Hepatocyte (in vitro differentiated cells): Measurements from ENCODE around the gene REV1. TPM values are rescaled to one million over a fixed set of nuclear protein-coding genes. Genes with fewer than 3 reads are reported as not detected.

Experiments
- DNase-seq: peaks from one replicate; pipeline ENCODE4 v3.0.0-alpha.2; 2016; ENCODE audit warnings: low spot score
- H2AFZ ChIP-seq: fragments of 200-600 bp; sonication (generic); 2 replicates; pipeline ENCODE4 v1.6.0; 2016; ENCODE audit warnings: antibody characterized with exemption, mild to moderate bottlenecking
- H3K27ac ChIP-seq: fragments of 200-600 bp; sonication (generic); 2 replicates; pipeline ENCODE4 v1.5.1; 2016; ENCODE audit warnings: mild to moderate bottlenecking
- H3K27me3 ChIP-seq: fragments of 200-600 bp; sonication (generic); 2 replicates; pipeline ENCODE4 v1.6.1; 2016
- H3K36me3 ChIP-seq: fragments of 200-600 bp; sonication (generic); replicated peaks from 2 replicates; pipeline ENCODE4 v1.5.1; 2016; ENCODE audit warnings: low read depth; ENCODE audit not compliant: insufficient read depth
- H3K4me1 ChIP-seq: fragments of 200-600 bp; sonication (generic); 2 replicates; pipeline ENCODE4 v1.5.1; 2016; ENCODE audit warnings: mild to moderate bottlenecking, moderate library complexity; ENCODE audit not compliant: insufficient read depth
- H3K4me2 ChIP-seq: fragments of 200-600 bp; sonication (generic); 2 replicates; pipeline ENCODE4 v1.6.0; 2016
- H3K4me3 ChIP-seq: fragments of 200-600 bp; sonication (generic); 2 replicates; pipeline ENCODE4 v1.5.1; 2016; ENCODE audit warnings: mild to moderate bottlenecking
- H3K79me2 ChIP-seq: fragments of 200-600 bp; sonication (generic); 2 replicates; pipeline ENCODE4 v1.6.0; 2017; ENCODE audit warnings: mild to moderate bottlenecking
- H3K9me2 ChIP-seq: fragments of 200-600 bp; sonication (generic); replicated peaks from 2 replicates; pipeline ENCODE4 v1.6.0; 2017; ENCODE audit warnings: mild to moderate bottlenecking; ENCODE audit not compliant: insufficient read depth
- H3K9me3 ChIP-seq: fragments of 200-600 bp; sonication (generic); 2 replicates; pipeline ENCODE4 v1.5.1; 2016; ENCODE audit warnings: low read depth, mild to moderate bottlenecking
- H4K20me1 ChIP-seq: fragments of 200-600 bp; sonication (generic); 2 replicates; pipeline ENCODE4 v1.6.0; 2016; ENCODE audit warnings: mild to moderate bottlenecking; ENCODE audit not compliant: insufficient read depth, poor library complexity, severe bottlenecking
- CTCF ChIP-seq: fragments of 200-600 bp; sonication (generic); IDR thresholded peaks from 2 replicates; pipeline ENCODE4 v1.5.1; 2016; ENCODE audit warnings: antibody characterized with exemption, mild to moderate bottlenecking; ENCODE audit not compliant: poor library complexity
- EZH2 ChIP-seq: fragments of 200-600 bp; sonication (generic); IDR thresholded peaks from 2 replicates; pipeline ENCODE4 v1.6.1; 2016; ENCODE audit warnings: antibody characterized with exemption, mild to moderate bottlenecking, borderline replicate concordance
- EZH2phosphoT487 ChIP-seq: fragments of 200-600 bp; sonication (generic); IDR thresholded peaks from one replicate; pipeline ENCODE4 v1.6.1; 2018; ENCODE audit warnings: antibody characterized with exemption, mild to moderate bottlenecking, low read depth, moderate library complexity; ENCODE audit not compliant: unreplicated experiment, severe bottlenecking
- WGBS: methylation state at CpG from one replicate; pipeline ENCODE4 v1.1.6; 2016; ENCODE audit warnings: low lambda C conversion rate; ENCODE audit errors: missing lambda C conversion rate; 5-methylcytosine and 5-hydroxymethylcytosine counted together
- polyA plus RNA-seq: library from polyadenylated mRNA; unstranded; fragments of >200 nt; fragmentation: Nextera tagmentation; extraction: Ambion mirVana; gene quantifications from 2 replicates; pipeline ENCODE4 v1.2.1, GENCODE V29; 2016
- total RNA-seq: library from RNA; depleted of rRNA; stranded (reverse); fragments of >200 nt; gene quantifications from 2 replicates; pipeline ENCODE4 v1.2.3, GENCODE V29; 2014

Gene REV1
- total and polyA plus RNA-seq, 2 experiments from 2014 or later = 25.9 to 31.2 TPM

- Histone ChIP-seq H3K9me3 (no peaks in the 10 kb centered on the region), H2AFZ (no peak overlapping the region), H3K27ac (no peak overlapping the region), H3K4me3 (no peak overlapping the region), H3K9me2 (no peaks in the 10 kb centered on the region), H3K4me2 (no peak overlapping the region), H3K4me1 (peaks cover 9% of the 10 kb centered on the region), H3K79me2 (peaks cover 8% of the 10 kb centered on the region), H3K27me3 (no peaks in the 10 kb centered on the region), H4K20me1 (no peaks in the 10 kb centered on the region), H3K36me3 (no peaks in the 10 kb centered on the region)
- DNase-seq = no peak
- TF ChIP-seq EZH2phosphoT487 = no peak
- no peak for TF ChIP-seq EZH2
- TF ChIP-seq CTCF = no peak
Measured at GRCh38 chr2:99492721-99493120, 2.9 kb upstream of the REV1 start.

DNA sequence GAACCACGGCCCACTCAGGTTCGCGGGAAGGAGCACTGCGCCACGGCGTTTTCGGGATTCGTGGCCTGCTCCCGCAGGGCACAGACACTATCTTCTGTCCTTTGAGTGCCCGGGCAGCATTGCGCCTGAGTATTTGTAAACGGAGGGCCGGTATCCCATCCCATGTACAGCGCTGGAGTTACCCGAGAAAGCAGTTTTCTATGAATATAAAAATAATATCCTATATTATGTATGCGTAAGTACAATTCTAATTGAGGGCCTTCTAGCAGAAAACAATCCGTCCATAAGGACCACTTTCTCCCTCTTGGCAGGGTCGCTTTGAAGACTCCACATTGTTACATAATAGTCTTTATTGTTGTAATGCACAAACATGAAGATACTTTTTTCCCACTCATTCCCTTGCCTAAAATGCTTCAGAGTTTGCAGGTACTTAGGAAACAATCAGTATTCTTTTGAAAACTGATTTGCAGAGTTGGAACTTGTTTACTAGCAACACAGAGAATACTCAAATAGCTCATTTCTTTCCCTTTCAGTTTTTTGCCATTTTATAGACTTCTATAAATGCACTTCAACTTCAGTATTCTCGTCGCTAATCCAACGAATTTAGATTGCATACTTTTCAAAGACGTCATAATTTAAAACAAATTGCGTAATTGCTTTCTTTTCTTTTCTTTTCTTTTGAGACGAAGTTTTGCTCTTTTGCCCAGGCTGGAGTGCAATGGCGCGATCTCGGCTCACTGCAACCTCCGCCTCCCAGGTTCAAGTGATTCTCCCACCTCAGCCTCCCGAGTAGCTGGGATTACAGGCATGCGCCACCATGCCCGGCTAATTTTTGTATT lies 1.0 kb upstream of the REV1 start:
- H3K9me2 ChIP-seq = no peaks in the 10 kb centered on the region

DNA sequence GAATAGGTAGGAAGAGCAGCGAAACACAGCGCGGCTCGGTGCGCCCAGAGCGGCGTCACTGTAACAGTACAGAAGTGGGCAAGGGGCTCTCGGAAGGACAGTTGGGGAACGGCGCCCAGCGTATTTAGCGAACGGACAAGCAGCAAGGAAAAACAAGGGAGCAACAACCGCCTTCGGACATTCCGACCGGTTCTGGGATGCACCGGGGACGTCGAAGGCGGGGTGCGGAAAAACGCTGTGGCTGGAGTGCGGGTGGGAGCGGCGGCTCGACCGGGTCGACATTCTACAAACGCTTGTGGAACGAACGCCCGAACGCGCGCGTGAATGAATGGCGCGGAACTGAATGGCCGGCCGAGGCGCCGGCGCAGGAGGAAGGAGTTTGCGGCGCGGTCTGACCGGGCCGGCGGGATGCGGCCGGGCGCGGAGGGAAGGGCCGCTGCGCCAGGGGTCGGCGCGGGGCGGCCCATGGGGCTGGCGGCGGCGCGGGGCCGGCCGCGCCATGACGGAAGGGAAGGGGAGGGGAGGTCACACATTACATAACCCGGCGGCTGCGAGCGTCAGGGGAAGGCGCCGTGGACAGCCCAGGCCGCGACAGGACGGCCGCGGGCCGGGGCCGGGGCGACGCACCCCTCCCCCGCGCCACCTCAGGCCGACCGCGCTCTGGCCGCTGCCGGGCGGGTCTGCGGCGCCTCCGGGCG lies 605 bp downstream of the REV1 start:
- WGBS = 2% methylated on average over 49 of the region's 95 CpGs

More for the DNA sequence above, 1.0 kb upstream of the REV1 start:
- peaks cover 9% of the 10 kb centered on the region for H4K20me1 ChIP-seq
- H3K4me2 ChIP-seq = peak overlapping the region; percentile 73
- no peaks in the 10 kb centered on the region for H3K27me3 ChIP-seq
- H3K9me3 ChIP-seq = no peaks in the 10 kb centered on the region
- no peak for TF ChIP-seq EZH2phosphoT487
- TF ChIP-seq CTCF = no peak
- no peak for TF ChIP-seq EZH2
- H3K4me1 ChIP-seq = peaks cover 13% of the 10 kb centered on the region
- H3K79me2 ChIP-seq = peaks cover 20% of the 10 kb centered on the region
- 44% methylated on average over 31 of the region's 31 CpGs for WGBS
- H3K27ac ChIP-seq = peak overlapping the region; percentile 99
- H3K4me3 ChIP-seq = no peak overlapping the region
- no peaks in the 10 kb centered on the region for H3K36me3 ChIP-seq
- H2AFZ ChIP-seq = peak overlapping the region; percentile 70
- DNase-seq = no peak

More for the DNA sequence above, 605 bp downstream of the REV1 start:
- H4K20me1 ChIP-seq = peaks cover 26% of the 10 kb centered on the region
- TF ChIP-seq EZH2 = no peak
- no peak for TF ChIP-seq EZH2phosphoT487
- no peak for TF ChIP-seq CTCF
- no peaks in the 10 kb centered on the region for H3K9me2 ChIP-seq
- no peaks in the 10 kb centered on the region for H3K9me3 ChIP-seq
- peak overlapping the region; percentile 99 for H3K27ac ChIP-seq
- H3K4me2 ChIP-seq = peak overlapping the region; percentile 74
- H2AFZ ChIP-seq = peak overlapping the region; percentile 69
- H3K4me3 ChIP-seq = peak overlapping the region; percentile 96
- peak; percentile 85 for DNase-seq
- no peaks in the 10 kb centered on the region for H3K36me3 ChIP-seq
- no peaks in the 10 kb centered on the region for H3K27me3 ChIP-seq
- peaks cover 36% of the 10 kb centered on the region for H3K79me2 ChIP-seq
- peaks cover 24% of the 10 kb centered on the region for H3K4me1 ChIP-seq
